Urinary bladder (tissue), 4 donors: Measurements from ENCODE around the gene CDH13. TPM values are rescaled to one million over a fixed set of nuclear protein-coding genes. Genes with fewer than 3 reads are reported as not detected.

Experiments
- DNase-seq: peaks from one replicate; pipeline ENCODE4 v3.0.0-alpha.2; 2015; ENCODE audit errors: extremely low spot score
- H3K27ac ChIP-seq: one replicate; pipeline ENCODE4 v1.5.1; 2013; ENCODE audit warnings: low read depth, mild to moderate bottlenecking, moderate library complexity
- H3K36me3 ChIP-seq: one replicate; pipeline ENCODE4 v1.6.1; 2013; ENCODE audit warnings: mild to moderate bottlenecking, moderate library complexity; ENCODE audit not compliant: insufficient read depth
- H3K4me1 ChIP-seq: one replicate; pipeline ENCODE4 v1.6.1; 2013; ENCODE audit warnings: mild to moderate bottlenecking, moderate library complexity; ENCODE audit not compliant: insufficient read depth
- H3K4me3 ChIP-seq: one replicate; pipeline ENCODE4 v1.5.1; 2013; ENCODE audit warnings: low read depth, low read length
- WGBS: extraction: QIAGEN DNeasy Blood & Tissue Kit; methylation state at CpG from one replicate; pipeline ENCODE4 v1.1.7; 2013; 5-methylcytosine and 5-hydroxymethylcytosine counted together
- polyA plus RNA-seq: library from polyadenylated mRNA; stranded (reverse); fragments of 200-250 nt; gene quantifications from one replicate; pipeline ENCODE4 v1.2.3, GENCODE V29; 2013
- total RNA-seq: library from RNA; depleted of rRNA; stranded (reverse); fragments of >200 nt; gene quantifications from one replicate; pipeline ENCODE4 v1.2.3, GENCODE V29; 2014
- donor health status: healthy with polysubstance abuse.
- donor health status: healthy.

The CDH13 gene
- total and polyA plus RNA-seq, 2 donors: 18.9 to 21.5 TPM

DNA sequence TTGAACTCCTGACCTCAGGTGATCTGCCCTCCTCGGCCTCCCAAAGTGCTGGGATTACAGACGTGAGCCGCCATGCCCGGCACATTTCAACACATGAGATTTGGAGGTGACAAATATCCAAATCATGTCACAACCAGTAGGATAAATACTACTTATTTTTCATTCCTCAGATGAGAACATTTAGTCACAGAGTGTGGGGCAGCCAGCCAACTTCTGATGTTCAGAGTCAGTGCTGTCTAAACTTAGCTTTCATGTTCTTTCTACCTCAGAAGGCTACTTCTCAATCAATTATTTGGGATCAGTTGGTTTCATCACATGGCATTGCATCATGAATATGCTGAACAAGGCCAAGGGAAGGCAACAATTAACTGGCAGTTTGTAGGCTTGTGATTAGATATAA lies 134.5 kb downstream of the CDH13 start:
- WGBS: 42% methylated on average over 4 of the region's 4 CpGs
- no peak for DNase-seq
- H3K27ac ChIP-seq: no peak overlapping the region
- no peak overlapping the region for H3K4me3 ChIP-seq
- H3K36me3 ChIP-seq: no peaks in the 10 kb centered on the region
- peaks cover under 1% of the 10 kb centered on the region for H3K4me1 ChIP-seq

DNA sequence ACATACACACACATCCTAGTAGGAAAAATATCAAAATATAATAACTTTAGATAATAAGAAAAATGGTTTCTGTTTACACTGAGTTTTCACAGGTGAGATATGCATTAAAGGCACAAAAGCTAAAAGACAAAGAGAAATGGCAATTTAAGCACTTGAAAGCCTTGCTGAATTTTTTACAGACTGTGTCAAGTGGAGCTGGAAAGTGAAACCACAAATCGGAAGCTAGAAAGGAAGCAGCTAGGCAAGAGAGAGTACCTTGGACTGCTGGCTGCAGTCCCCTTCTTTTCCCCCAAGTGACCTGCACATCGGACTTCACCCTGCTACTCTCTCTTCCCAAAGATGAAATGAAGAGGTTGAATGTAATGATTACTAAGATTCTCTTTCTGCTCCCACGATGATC lies 135.1 kb downstream of the CDH13 start:
- WGBS: 49% methylated on average over 3 of the region's 3 CpGs
- no peaks in the 10 kb centered on the region for H3K4me1 ChIP-seq
- no peaks in the 10 kb centered on the region for H3K36me3 ChIP-seq
- DNase-seq: no peak
- no peak overlapping the region for H3K27ac ChIP-seq
- no peak overlapping the region for H3K4me3 ChIP-seq

DNA sequence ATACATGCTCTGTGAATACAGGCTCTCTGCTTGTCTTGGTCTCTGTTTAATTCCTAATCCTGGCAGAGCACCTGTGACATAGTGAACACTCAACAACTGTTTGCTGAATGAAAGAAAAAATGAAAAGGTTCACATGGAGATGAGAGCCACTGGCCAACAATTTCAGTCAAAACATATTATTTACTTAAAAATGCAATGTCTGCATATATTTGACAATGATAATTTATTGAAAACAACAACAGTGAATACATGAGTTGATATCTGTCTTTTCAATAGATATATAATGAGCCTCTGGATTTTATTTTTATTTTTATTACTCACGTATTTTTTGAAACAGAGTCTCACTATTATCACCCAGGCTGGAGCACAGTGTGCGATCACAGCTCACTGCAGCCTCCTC lies 136.6 kb downstream of the CDH13 start:
- Histone ChIP-seq H3K4me1 (no peaks in the 10 kb centered on the region), H3K27ac (no peak overlapping the region), H3K36me3 (no peaks in the 10 kb centered on the region), H3K4me3 (no peak overlapping the region)
- WGBS: 89% methylated on average over 2 of the region's 2 CpGs
- no peak for DNase-seq

DNA sequence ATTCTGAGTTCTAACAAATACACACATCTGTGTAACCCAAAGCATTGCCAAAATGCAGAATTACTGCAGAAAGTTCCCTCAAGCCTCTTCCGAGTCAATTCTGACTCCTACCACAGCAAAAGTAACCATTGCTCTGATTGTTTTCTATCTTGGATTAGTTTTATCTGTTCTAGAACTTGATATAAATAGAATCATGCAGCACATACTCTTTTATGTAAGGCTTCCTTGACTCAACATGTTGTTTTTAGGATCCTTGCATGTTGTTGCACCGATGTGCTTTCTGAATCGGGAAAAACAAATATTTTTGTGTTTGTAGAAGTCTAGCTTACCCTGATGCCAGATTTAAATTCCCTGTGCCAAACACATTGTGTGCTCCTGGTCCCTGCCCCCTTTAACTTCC lies 140.4 kb downstream of the CDH13 start:
- DNase-seq: no peak
- 60% methylated on average over 3 of the region's 3 CpGs for WGBS
- Histone ChIP-seq H3K27ac (no peak overlapping the region), H3K4me1 (no peaks in the 10 kb centered on the region), H3K36me3 (no peaks in the 10 kb centered on the region), H3K4me3 (no peak overlapping the region)

DNA sequence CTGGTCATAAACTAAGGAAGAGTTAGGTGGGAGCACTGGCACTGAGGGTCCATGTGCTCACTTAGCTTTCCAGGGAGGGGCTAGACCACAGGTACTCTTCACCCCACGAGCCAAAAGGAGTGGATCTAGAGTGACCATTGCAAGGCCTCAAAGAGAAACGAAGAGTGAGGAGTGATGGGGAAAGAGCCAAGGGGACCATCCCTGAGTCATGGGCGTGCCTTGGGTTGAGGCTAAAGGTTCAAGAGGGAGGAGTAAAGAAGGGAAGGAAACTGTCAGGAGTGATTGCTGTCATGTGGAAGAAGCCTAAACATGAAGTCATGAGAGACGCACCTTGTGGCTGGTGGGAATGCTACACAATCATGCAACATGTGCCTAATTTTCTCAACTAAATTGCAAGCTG lies 141.0 kb downstream of the CDH13 start:
- Histone ChIP-seq H3K27ac (no peak overlapping the region), H3K4me3 (no peak overlapping the region), H3K36me3 (no peaks in the 10 kb centered on the region), H3K4me1 (no peaks in the 10 kb centered on the region)
- DNase-seq: no peak
- WGBS: 85% methylated on average over 4 of the region's 4 CpGs

DNA sequence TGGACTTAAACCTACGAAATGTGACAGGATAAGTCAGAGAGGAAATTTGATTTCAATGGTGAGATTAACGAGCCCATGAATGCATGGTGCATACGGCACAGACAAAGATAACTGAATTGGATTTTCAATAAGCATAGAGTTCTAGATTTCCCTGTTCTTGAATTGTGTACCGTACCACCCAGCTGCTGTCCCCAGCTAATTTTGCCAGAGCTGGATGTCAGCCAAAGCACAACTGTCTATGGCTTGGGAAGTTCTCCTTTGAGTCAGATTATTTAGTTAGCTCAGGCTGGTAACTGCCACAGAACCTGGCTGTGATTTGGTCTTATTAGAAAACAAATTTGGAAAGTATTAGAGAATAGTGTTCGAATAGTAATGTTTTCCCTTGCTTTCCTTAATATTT lies 143.1 kb downstream of the CDH13 start:
- 73% methylated on average over 5 of the region's 5 CpGs for WGBS
- no peaks in the 10 kb centered on the region for H3K4me1 ChIP-seq
- no peak for DNase-seq

DNA sequence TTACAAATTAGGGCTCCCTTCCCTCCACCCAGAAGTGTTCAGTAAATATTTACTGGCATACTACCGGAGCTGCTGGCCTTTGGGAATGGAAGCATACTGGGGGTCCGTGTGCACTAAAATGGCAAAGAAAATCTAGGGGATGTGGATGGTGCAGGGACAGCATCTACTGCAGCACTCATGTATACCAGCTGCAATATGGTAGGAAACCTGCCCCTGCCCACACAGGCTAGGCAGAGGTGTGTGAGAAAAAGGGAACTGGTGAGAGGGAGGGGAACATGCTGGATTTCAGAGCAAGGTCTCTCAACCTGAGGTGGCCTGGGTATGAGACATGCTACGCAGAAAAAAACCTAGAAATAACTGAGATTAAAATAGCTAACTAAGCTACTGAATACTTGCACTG lies 145.4 kb downstream of the CDH13 start:
- Histone ChIP-seq H3K36me3 (no peaks in the 10 kb centered on the region), H3K27ac (no peak overlapping the region), H3K4me1 (no peaks in the 10 kb centered on the region), H3K4me3 (no peak overlapping the region)
- no peak for DNase-seq
- 78% methylated on average over 3 of the region's 3 CpGs for WGBS

More for the DNA sequence above, 143.1 kb downstream of the CDH13 start:
- no peak overlapping the region for H3K27ac ChIP-seq
- H3K36me3 ChIP-seq: no peaks in the 10 kb centered on the region
- no peak overlapping the region for H3K4me3 ChIP-seq

DNA sequence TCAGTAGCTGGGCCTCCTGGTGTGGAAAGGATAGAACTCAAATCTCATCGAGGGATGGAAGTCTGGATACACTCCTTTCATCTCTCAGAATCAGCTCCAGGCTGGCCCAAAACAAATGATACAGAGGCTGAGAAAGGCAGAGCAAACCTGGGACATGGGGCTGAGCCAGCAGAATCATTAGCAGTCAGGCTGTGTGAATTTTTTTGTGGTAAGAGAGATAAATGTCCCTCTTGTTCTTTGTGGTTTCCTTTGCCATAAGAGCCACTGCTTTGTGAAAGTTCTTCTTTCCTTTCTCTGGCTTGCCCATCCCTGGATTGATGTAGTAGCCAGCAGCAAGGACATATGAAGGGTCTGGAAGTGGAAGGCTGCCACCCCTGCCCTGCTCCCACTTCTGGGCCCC lies 146.2 kb downstream of the CDH13 start:
- no peak for DNase-seq
- no peaks in the 10 kb centered on the region for H3K36me3 ChIP-seq
- WGBS: 69% methylated on average over 1 of the region's 1 CpG
- H3K4me3 ChIP-seq: no peak overlapping the region
- H3K27ac ChIP-seq: no peak overlapping the region
- no peaks in the 10 kb centered on the region for H3K4me1 ChIP-seq

DNA sequence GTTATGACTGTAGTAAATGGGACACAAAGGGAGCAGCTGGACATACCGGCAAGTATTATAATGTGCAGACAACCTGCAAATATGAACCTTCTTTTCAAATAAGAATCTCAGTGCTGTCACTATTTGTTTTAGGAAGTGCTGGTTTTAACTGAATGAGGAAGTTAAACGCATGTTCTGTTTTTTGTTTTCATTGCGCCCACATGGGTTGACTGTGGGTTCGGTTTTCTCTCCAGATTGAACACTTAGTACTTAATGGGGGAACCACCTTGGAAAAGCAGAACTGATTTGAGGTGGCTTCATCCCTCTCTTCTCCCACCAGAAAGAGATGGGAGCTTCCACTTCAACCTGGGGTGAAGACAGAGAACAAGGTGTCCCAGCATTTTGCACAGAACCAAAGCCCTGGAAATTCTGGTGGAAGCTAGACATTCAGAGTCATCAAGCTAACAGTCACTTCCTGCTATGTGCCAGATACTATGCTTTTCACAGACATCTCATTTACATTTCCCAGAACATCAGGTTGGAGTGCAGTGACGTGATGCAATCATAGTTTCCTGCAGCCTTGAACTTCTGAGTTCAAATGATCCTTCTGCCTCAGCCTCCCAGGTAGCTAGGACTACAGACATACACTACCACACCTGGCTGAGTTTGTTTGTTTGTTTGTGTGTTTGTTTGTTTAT lies 149.8 kb downstream of the CDH13 start:
- Histone ChIP-seq H3K36me3 (no peaks in the 10 kb centered on the region), H3K27ac (no peak overlapping the region), H3K4me1 (no peaks in the 10 kb centered on the region), H3K4me3 (no peak overlapping the region)
- WGBS: 75% methylated on average over 5 of the region's 5 CpGs
- DNase-seq: no peak

DNA sequence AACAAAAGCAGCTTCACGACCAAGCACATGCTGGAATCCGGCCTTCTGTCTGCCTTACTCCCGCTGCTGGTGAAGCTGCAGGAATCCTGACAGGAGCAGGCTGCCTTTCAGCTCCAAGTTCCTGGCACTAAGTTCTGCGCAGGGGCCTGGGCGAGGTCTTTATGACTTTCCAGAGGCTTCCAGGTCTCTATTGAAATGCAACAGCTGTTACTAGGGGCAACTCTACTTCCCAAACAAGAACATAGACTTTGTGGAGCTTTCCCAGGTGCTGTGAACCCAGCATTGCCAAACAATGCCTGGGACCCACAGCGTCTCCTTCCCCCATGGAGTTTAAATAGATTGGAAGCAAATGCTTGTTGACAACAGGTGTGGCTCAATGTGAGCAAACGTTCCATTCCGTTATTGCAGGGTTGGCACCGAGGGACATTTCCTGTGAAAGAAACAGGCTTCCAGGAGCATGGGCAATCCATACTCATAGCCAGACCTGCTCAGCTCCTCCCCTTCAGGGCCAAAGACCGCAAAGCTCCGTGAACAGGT lies 156.0 kb downstream of the CDH13 start:
- no peaks in the 10 kb centered on the region for H3K36me3 ChIP-seq
- H3K4me3 ChIP-seq: no peak overlapping the region
- DNase-seq: peak; percentile 14
- no peaks in the 10 kb centered on the region for H3K4me1 ChIP-seq
- WGBS: 27% methylated on average over 11 of the region's 11 CpGs
- H3K27ac ChIP-seq: no peak overlapping the region

DNA sequence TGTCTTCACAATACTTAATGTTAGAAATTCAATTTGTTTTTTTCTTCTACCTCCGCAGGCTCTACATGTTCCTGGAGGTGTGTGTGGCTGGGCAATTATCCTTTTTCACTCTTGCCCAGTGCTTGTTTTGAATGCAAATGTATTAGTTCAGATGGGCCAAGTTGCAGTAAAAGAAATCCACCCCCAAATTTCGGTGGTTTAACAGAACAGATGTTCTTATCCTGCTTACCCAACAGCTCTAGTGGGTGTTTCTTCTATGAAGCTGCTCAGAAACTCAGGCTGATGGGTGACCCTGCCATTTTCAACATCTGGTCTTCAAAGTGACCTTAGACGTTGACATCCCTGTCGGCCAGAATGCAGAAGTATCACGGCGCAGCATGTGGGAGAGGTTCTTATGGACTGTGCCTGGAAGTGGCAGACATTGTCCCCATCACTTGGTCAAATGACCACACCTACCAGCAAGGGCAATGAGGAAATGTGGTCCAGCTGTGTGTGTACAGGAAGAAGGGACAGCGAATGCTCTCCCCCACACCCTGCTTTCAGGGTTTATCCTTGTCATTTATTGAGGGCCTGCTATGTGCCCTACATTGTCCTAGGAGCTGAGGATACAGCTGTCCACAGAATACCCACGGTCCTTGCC lies 157.3 kb downstream of the CDH13 start:
- 68% methylated on average over 8 of the region's 8 CpGs for WGBS
- no peak overlapping the region for H3K27ac ChIP-seq
- no peak for DNase-seq
- H3K36me3 ChIP-seq: no peaks in the 10 kb centered on the region
- no peaks in the 10 kb centered on the region for H3K4me1 ChIP-seq
- no peak overlapping the region for H3K4me3 ChIP-seq

DNA sequence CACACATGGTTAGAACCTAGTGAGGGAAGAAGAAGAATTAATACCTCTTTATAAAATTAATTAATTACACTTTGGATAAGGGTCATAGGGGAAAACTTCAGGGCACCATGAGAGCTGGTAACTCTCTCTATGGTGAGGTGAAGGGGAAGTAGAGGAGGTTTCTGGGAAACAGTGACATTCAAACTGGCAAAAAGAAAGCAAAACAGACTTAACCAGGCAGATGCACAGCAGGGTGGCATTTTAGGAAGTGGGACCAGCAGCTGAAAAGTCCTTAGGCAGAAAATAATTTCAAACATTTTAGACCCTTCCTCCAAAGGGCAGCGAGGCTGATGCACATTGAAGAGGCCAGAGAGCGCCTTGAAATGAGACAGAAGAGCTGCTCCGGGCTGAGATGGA lies 157.8 kb downstream of the CDH13 start:
- 91% methylated on average over 3 of the region's 3 CpGs for WGBS
- Histone ChIP-seq H3K27ac (no peak overlapping the region), H3K4me1 (no peaks in the 10 kb centered on the region), H3K4me3 (no peak overlapping the region), H3K36me3 (no peaks in the 10 kb centered on the region)
- DNase-seq: no peak

DNA sequence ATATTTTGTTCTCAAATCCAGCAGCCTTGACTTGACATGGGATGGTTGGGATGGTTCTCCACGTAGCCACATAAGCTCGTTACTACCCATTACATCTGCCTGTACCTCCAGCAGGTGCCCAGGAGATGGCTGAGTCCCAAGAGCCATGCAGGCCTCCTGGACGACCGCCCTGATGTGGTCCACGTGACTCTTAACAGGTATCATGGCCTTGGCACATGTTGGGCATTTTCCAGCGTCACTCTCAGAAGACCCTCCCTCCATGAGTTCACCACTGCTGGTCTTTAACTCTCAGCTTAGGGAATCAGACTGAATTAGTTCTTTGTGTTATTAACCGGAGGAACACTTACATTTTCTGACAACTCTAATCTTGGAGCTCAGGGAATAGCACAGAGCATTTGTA lies 161.5 kb downstream of the CDH13 start:
- Histone ChIP-seq H3K36me3 (no peaks in the 10 kb centered on the region), H3K4me3 (no peak overlapping the region), H3K27ac (no peak overlapping the region), H3K4me1 (no peaks in the 10 kb centered on the region)
- WGBS: 60% methylated on average over 7 of the region's 7 CpGs
- DNase-seq: no peak

DNA sequence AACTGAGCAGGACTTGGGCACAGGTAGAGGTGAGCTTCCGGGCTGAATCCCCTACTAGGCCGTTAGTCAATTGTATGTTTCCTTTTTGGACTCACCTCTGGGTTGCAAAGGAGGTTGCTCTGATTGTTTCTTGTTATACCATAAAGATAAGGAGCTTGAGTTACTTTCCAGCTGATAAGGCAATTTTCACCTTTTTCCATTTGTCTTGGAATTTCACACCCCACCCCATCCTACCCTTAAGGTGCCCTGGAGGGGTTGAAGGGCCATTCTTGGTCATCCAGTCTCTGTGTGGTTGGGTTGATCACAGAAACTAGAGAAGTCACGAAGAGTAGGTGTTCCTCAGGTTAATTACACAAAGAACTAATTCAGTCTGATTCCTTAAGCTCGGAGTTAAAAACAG lies 162.2 kb downstream of the CDH13 start:
- Histone ChIP-seq H3K36me3 (no peaks in the 10 kb centered on the region), H3K27ac (no peak overlapping the region), H3K4me1 (no peaks in the 10 kb centered on the region), H3K4me3 (no peak overlapping the region)
- no peak for DNase-seq
- 65% methylated on average over 4 of the region's 4 CpGs for WGBS
